GM19099 (cell line): ENCODE results near the gene PPP2R5E.

Experiments used
- POLR2A ChIP-seq: IDR thresholded peaks from 3 replicates; pipeline ENCODE4 v1.6.1; 2011; ENCODE audit warnings: low read depth; ENCODE audit not compliant: insufficient read length; ENCODE audit errors: extremely low read depth

PPP2R5E gene

DNA sequence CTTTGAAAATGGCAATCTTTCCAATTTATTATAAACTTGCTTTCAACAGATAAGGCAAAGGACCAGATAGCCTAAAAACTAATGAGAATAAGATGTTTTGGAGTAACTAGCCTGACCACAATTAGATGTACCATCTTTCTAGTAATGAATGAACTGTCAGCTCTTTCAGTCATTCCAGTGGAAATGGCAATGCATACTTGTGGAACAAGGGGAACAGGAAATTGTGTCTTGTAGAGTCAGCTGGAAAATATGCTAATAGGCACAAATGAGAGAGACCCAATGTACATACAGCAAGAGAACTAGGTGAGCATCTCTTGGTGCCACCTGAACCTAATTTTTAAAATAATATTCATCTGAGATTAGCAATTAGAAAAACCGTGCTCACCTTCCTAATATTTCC is 148.3 kb downstream of the PPP2R5E start:
- no peak for TF ChIP-seq POLR2A

DNA sequence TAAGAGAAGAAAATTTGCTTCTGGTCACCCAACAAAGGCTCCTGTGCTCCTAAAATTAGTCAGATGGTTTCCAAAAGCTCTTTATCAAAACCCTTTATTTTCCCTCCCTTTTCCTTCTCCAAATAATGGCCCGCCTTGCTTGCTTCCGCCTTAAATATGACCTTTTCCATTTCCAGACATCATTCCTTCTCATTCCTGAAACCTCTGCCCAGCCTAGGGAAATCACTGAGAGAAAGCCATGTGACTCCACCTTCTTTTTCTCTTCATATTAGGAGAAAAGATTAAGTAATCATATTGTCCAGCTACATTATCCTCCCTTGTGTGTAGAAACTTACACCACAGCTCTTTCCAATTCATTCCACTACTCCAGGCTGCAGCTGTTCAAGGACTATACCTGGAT is 148.7 kb downstream of the PPP2R5E start:
- no peak for TF ChIP-seq POLR2A

DNA sequence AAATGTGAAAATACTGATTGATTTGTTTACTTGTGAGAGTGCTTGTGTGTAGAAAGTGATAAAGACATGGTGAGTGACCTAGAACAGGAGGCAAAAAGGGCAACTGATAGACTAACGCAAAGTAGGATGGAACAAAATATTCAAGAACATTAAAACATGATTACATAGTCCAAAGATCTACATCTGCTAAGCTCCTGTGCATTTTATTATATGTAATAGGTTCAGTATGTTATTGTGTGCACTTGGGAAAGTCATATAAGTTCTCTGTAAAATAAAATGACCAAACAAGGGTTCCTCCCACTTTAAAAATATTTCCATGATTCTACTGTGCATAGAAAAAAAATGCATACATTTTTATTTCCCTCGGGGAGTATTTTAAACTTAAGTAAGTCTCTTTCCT is 150.2 kb downstream of the PPP2R5E start:
- no peak for TF ChIP-seq POLR2A

- TF ChIP-seq POLR2A = no peak
Measured at GRCh38 chr14:63392236-63392635, 150.9 kb downstream of the PPP2R5E start.

GRCh38 chr14:63388766-63389431 is 154.3 kb downstream of the PPP2R5E start:
- no peak for TF ChIP-seq POLR2A

GRCh38 chr14:63387711-63388110 is 155.5 kb downstream of the PPP2R5E start:
- TF ChIP-seq POLR2A = no peak

DNA sequence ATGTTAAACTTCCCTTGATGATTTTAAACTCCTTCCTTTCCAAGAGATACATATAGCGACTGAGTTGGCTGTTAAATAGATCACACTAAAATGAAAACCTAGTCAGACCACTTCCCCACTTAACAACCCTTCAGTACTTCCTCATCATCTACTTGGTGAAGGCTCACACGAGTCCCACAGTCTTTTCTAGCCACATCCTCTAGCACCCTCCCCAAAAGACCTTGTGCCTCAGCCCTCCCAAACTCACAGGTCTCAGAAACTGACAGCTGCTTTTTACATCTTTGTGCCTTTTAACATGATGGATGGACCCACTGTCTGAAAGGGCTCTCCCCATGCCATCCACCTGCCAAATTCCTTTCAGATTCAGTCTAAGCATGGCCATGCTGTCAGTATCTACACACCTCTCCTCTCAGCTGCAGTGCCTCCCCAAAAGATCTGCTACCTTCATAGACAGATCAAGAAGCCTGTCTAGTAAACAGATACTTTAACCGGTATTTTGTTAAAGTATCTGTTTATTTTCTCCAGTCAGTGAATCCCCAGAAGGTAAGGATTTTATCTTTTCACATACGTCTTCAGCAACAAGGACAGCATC is 159.3 kb downstream of the PPP2R5E start:
- no peak for TF ChIP-seq POLR2A

DNA sequence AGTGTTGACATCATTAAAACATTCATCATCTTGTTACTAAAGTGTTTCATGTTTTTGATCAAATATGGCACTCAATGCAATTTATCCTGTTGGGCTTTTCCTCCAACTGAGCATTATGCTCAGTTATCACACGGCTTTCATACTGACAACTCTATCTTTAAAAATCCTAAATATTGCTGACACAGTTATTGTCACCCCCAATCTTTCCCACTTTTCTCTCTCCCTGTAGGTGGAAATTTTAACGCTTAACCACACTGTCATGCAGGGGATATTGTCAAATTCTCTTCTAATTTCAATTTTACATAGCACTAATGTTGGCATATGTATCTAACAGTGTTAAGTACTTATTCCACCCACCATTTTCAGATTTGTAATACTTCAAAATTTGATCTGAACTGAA is 164.7 kb downstream of the PPP2R5E start:
- TF ChIP-seq POLR2A = no peak

DNA sequence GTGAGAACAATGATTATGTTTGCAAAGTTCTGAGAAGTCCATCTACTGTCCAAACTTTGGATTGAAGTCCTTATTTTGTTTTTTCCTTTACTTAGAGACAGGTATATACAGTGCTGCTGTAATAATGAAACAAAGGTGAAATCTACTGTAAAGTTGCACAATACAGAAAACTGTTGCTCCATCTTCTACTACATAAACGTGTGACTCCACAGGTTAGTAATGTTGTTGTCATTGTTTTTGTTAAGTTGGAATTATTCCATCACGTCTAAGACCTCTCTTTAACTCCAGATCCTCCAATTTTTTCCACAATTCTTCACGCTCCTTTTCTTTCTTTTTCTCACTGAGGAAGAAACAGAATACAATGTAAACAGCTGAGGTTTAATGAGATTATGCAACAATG is 167.4 kb downstream of the PPP2R5E start:
- no peak for TF ChIP-seq POLR2A

DNA sequence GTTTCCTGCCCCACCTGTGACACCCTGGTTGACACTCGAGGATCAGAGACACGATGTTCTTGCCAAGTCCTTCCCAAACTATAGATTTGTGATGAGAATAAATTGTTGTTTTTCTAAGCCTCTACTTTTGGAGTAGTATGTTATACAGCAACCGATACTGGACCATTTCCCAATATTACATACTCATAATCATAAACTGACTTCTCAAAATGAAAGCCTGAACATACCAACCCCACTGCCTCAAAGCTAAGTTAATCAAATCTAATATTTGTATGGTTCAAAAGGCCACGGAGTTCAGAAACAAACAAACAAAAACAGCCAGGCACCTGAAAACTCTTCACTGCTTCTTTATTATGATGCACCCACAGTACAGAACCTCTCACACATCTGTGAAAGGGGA is 172.1 kb downstream of the PPP2R5E start:
- TF ChIP-seq POLR2A = no peak

- TF ChIP-seq POLR2A = no peak
Measured at GRCh38 chr14:63367742-63368364, 175.3 kb downstream of the PPP2R5E start.

GRCh38 chr14:63362389-63362819 is 180.8 kb downstream of the PPP2R5E start:
- no peak for TF ChIP-seq POLR2A

DNA sequence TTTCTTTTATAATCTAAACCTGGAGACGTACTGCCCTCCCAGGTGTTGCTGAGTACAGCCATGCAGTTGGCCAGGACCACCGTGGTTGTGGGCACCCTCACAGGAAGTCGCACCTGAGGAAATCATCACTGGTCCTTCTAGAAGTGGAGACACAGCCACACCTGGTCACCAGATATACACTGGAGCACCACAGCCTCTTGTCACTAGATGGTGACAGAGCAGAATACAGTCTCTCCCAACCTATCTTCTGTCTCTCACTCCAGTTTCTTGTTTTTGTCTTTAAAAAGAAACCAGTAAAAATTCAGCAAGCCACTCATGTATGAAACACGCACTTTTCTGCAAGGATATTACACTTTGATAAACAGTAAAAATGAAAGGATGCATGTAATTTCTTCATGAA is 181.4 kb downstream of the PPP2R5E start:
- no peak for TF ChIP-seq POLR2A

DNA sequence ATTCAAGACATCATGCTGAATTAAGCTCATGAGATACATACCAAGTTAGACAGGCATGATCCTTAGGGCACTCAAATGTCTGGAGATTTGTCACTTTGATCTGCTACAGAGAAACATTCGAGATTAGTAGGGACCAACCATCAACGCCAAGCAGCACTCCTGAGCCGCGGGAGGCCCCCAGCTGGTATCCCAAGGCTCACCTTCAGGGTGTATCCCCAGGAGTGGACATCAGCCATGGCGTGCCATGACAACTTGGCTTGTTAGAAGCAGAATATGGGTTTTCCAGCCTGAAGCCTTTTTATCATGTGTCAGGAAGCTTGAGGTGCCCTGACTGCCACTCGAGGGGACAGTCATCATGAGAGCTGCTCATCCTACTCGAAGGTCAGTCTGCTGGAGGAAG is 185.3 kb downstream of the PPP2R5E start:
- no peak for TF ChIP-seq POLR2A

GRCh38 chr14:63345826-63346225 is 197.4 kb downstream of the PPP2R5E start:
- TF ChIP-seq POLR2A = no peak

DNA sequence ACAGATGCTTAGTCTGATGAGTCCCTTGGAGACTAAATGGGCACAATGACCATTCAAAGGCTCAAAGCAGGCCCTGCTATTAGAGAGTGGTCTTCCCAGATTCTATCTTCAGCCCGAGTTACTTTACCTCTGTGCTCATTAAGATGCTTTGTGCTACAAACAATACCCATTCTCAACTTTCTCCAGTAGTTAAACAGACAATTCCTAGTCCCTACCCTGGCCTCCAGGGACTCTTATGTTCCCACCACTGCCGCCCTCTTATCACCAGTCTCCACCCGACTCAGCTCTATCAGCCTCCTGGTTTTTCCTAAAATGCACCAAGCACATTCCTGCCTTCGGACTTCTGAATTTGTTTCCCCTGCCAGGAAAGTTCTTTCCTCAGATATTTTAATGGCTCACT is 198.8 kb downstream of the PPP2R5E start:
- no peak for TF ChIP-seq POLR2A
